ENCODE measurements around the gene CDK5RAP2. TPM values are rescaled to one million over a fixed set of nuclear protein-coding genes. Genes with fewer than 3 reads are reported as not detected.
"Not testable (repeated sequence)": the region's sequence is repeated elsewhere in the genome, so short reads cannot be mapped to it uniquely, and the experiment has no call there.

Gene CDK5RAP2
- total and polyA plus RNA-seq, 10 donors: 19.5 to 93.7 (median 61.9) TPM

DNA sequence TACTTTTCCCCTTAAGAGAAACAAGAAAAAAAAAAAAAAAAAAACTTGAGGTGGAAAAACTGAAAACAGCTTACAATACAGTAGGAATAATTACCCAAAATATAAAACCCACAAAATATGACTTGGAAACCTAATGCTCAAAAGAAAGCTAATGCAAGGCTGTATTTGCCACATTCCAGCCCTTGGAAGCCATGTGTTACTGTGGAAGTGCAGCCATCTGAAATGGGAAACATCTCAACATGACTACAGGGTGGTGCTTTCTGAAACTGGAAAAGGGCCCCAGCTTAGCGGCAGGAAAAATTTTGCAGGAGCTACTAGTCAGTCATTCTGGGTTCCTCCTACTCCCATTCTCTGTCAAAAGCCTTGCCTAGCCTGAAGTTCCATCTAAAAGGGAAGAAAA lies 20.4 kb downstream of the CDK5RAP2 start:
- Histone ChIP-seq H3K9me3 (no peaks in the 10 kb centered on the region), H3K27me3 (replicated peaks in 1 of 7) (no peaks in the 10 kb centered on the region), H3K36me3 (peaks cover 0 to 92% (median 23%) of the 10 kb centered on the region in 6 donors), H3K4me3 (no peak overlapping the region), H3K27ac (no peak overlapping the region), H3K4me1 (peaks cover 0 to 23% (median 3%) of the 10 kb centered on the region in 6 donors)
- DNase-seq: no peak
- intact Hi-C loops (cut with DNase I; ENCODE audit: low total_unique reads): no loop called here
- 93 to 100% (median 97%) methylated on average over 1 of the region's 1 CpG for WGBS, 5 donors
- no peak for TF ChIP-seq POLR2AphosphoS5 (IDR thresholded peaks at IDR 0.05)

DNA sequence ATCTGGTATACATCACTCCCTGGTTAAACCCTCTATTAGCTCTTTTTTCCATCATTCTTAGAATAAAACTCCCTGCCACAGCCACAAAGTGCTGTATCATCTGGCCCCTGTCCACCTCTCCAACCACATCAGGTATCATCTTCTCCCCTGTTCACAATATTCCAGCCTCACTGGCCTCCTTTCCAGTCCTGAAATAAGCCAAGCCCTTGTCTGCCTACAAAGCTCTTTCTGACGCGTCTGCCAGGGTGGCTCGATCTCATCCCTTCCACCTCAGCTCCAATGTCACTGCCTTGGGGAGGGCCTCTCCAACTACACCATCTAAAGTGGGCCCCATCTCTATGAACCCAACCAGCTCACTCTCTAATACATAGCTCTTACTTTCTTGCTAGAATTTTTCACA lies 21.5 kb downstream of the CDK5RAP2 start:
- TF ChIP-seq POLR2AphosphoS5 (IDR thresholded peaks at IDR 0.05) (no peak), POLR2A (IDR thresholded peaks at IDR 0.05) (no peak)
- TF ChIP-seq, protein P1, sequence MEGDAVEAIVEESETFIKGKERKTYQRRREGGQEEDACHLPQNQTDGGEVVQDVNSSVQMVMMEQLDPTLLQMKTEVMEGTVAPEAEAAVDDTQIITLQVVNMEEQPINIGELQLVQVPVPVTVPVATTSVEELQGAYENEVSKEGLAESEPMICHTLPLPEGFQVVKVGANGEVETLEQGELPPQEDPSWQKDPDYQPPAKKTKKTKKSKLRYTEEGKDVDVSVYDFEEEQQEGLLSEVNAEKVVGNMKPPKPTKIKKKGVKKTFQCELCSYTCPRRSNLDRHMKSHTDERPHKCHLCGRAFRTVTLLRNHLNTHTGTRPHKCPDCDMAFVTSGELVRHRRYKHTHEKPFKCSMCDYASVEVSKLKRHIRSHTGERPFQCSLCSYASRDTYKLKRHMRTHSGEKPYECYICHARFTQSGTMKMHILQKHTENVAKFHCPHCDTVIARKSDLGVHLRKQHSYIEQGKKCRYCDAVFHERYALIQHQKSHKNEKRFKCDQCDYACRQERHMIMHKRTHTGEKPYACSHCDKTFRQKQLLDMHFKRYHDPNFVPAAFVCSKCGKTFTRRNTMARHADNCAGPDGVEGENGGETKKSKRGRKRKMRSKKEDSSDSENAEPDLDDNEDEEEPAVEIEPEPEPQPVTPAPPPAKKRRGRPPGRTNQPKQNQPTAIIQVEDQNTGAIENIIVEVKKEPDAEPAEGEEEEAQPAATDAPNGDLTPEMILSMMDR (IDR thresholded peaks at IDR 0.05 in 8 of 11, conservative IDR thresholded peaks at IDR 0.05 in 3 of 11): no peak
- H3K9me3 ChIP-seq: no peaks in the 10 kb centered on the region
- H3K36me3 ChIP-seq: peaks cover 0 to 92% (median 22%) of the 10 kb centered on the region in 6 donors
- H3K4me3 ChIP-seq: no peak overlapping the region
- H3K27me3 ChIP-seq (replicated peaks in 1 of 7): no peaks in the 10 kb centered on the region
- WGBS, 5 donors: 98 to 100% (median 99%) methylated on average over 3 of the region's 3 CpGs
- intact Hi-C loops (cut with DNase I; ENCODE audit: low total_unique reads): no loop called here
- peaks cover 0 to 20% (median 3%) of the 10 kb centered on the region in 6 donors for H3K4me1 ChIP-seq
- DNase-seq: no peak
- H3K27ac ChIP-seq: no peak overlapping the region

DNA sequence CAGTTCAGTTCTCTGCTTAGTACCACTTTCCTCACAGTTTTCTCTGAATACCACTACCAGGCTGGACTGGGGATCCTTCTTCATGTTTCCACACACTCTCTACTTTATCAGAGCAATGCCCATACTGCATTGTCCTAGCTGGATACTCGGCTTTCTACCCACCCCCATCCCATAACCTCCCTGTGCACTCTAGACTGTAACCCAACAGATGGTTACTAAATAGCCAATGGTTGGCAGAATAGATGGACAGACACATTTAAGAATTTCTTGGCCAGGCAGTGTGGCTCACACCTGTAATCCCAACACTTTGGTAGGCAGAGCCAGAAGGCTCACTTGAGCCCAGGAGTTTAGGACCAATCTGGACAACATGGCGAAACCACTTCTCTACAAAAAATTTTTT lies 22.8 kb downstream of the CDK5RAP2 start:
- Histone ChIP-seq H3K9me3 (no peaks in the 10 kb centered on the region), H3K36me3 (peaks cover 0 to 92% (median 20%) of the 10 kb centered on the region in 6 donors), H3K27ac (no peak overlapping the region), H3K4me1 (peaks cover 0 to 20% (median 3%) of the 10 kb centered on the region in 6 donors), H3K4me3 (no peak overlapping the region), H3K27me3 (replicated peaks in 1 of 7) (no peaks in the 10 kb centered on the region)
- TF ChIP-seq POLR2A (IDR thresholded peaks at IDR 0.05) (no peak), POLR2AphosphoS5 (IDR thresholded peaks at IDR 0.05) (no peak)
- TF ChIP-seq, protein P1 (IDR thresholded peaks at IDR 0.05 in 8 of 11, conservative IDR thresholded peaks at IDR 0.05 in 3 of 11): no peak
- WGBS, 5 donors: 46 to 49% (median 48%) methylated on average over 2 of the region's 2 CpGs
- DNase-seq: no peak
- intact Hi-C loops (cut with DNase I; ENCODE audit: low total_unique reads): no loop called here

DNA sequence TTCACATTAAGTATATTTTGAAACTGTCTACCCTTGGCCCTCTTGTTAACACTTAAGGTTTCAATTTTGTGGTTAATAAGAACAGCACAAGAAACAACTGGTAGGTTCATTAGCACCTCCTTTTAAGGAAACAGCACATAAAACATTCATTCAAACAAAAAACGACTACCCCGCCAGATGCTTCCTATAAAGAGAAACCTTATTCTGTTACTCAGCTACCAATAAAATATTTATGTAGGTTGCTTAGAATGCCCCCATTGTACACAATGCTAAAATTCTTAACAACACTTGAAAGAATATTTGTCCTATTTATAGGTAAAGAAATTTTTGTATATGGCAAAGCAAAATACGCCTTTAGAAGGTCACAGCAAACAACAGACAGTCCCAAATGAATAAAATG lies 23.2 kb downstream of the CDK5RAP2 start:
- no peaks in the 10 kb centered on the region for H3K27me3 ChIP-seq (replicated peaks in 1 of 7)
- H3K4me3 ChIP-seq: no peak overlapping the region
- H3K9me3 ChIP-seq: no peaks in the 10 kb centered on the region
- no peak for TF ChIP-seq POLR2A (IDR thresholded peaks at IDR 0.05)
- TF ChIP-seq, protein P1 (IDR thresholded peaks at IDR 0.05 in 8 of 11, conservative IDR thresholded peaks at IDR 0.05 in 3 of 11): no peak
- no peak for TF ChIP-seq POLR2AphosphoS5 (IDR thresholded peaks at IDR 0.05)
- H3K4me1 ChIP-seq: peaks cover 0 to 20% (median 3%) of the 10 kb centered on the region in 6 donors
- no peak overlapping the region for H3K27ac ChIP-seq
- peaks cover 0 to 88% (median 18%) of the 10 kb centered on the region in 6 donors for H3K36me3 ChIP-seq
- no peak for DNase-seq
- intact Hi-C loops (cut with DNase I; ENCODE audit: low total_unique reads): no loop called here
- WGBS, 5 donors: 71 to 84% (median 78%) methylated on average over 3 of the region's 3 CpGs

DNA sequence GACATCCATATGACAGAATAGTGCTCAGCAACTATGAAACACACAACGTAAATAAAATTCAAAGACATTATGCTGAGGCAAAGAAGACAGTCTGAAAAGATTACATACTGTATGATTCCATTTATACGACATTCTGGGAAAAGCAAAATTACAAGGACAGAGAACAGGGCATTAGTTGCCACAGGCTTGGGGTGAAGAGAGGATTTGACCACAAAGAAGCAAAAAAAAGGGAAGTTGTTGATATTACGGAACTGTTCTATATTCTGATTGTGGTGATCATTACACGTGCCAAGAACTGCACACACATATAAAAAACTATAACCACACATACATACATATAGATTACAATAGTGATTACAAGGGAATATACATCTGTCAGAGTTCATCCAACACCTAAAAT lies 24.1 kb downstream of the CDK5RAP2 start:
- Histone ChIP-seq H3K9me3 (no peaks in the 10 kb centered on the region), H3K27ac (no peak overlapping the region), H3K4me1 (peaks cover 0 to 20% (median 3%) of the 10 kb centered on the region in 6 donors), H3K27me3 (replicated peaks in 1 of 7) (no peaks in the 10 kb centered on the region), H3K36me3 (peaks cover 0 to 82% (median 14%) of the 10 kb centered on the region in 6 donors), H3K4me3 (no peak overlapping the region)
- TF ChIP-seq, protein P1 (IDR thresholded peaks at IDR 0.05 in 8 of 11, conservative IDR thresholded peaks at IDR 0.05 in 3 of 11): no peak
- no peak for TF ChIP-seq POLR2A (IDR thresholded peaks at IDR 0.05)
- no peak for TF ChIP-seq POLR2AphosphoS5 (IDR thresholded peaks at IDR 0.05)
- intact Hi-C loops (cut with DNase I; ENCODE audit: low total_unique reads): no loop called here
- 37 to 56% (median 50%) methylated on average over 4 of the region's 4 CpGs for WGBS, 5 donors
- DNase-seq: no peak

DNA sequence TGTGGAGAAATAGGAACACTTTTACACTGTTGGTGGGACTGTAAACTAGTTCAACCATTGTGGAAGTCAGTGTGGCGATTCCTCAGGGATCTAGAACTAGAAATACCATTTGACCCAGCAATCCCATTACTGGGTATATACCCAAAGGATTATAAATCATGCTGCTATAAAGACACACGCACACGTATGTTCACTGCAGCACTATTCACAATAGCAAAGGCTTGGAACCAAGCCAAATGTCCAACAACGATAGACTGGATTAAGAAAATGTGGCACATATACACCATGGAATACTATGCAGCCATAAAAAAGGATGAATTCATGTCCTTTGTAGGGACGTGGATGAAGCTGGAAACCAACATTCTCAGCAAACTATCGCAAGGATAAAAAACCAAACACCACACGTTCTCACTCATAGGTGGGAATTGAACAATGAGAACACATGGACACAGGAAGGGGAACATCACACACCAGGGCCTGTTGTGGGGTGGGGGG lies 27.7 kb downstream of the CDK5RAP2 start:
- WGBS, 5 donors: 94 to 98% (median 96%) methylated on average over 6 of the region's 7 CpGs
- H3K9me3 ChIP-seq; H3K27ac ChIP-seq; DNase-seq; intact Hi-C loops (cut with DNase I; ENCODE audit: low total_unique reads); H3K27me3 ChIP-seq (replicated peaks in 1 of 7); H3K4me3 ChIP-seq: not testable (repeated sequence)
- peaks cover 0 to 91% (median 45%) of the 10 kb centered on the region in 6 donors for H3K36me3 ChIP-seq
- H3K4me1 ChIP-seq: peaks cover 0 to 20% (median 3%) of the 10 kb centered on the region in 6 donors

Measured in spleen (tissue), 11 donors.